ENCODE results near the gene MAB21L4.

MAB21L4 gene

GRCh38 chr2:240898108-240898730, 2.3 kb upstream of the MAB21L4 start:
- DNase-seq = peak in 4 of 58 donors; percentile 19 to 59 (median 36)

- no peak for DNase-seq
Observed at GRCh38 chr2:240896871-240897692, 1.1 kb upstream of the MAB21L4 start.

GRCh38 chr2:240896394-240896793, 438 bp upstream of the MAB21L4 start:
- DNase-seq = no peak

GRCh38 chr2:240894836-240895558, 959 bp downstream of the MAB21L4 start:
- DNase-seq = no peak

GRCh38 chr2:240894006-240894405, 1.9 kb downstream of the MAB21L4 start:
- DNase-seq = no peak

GRCh38 chr2:240893363-240893844, 2.6 kb downstream of the MAB21L4 start:
- peak in 2 of 58 donors; percentile 11 to 21 for DNase-seq

GRCh38 chr2:240892925-240893324, 3.0 kb downstream of the MAB21L4 start:
- DNase-seq = no peak

- DNase-seq = peak in 4 of 58 donors; percentile 18 to 25 (median 22)
Observed at GRCh38 chr2:240892356-240892755, 3.6 kb downstream of the MAB21L4 start.

- no peak for DNase-seq
Observed at GRCh38 chr2:240891492-240892340, 4.2 kb downstream of the MAB21L4 start.

- no peak for DNase-seq
Observed at GRCh38 chr2:240890691-240891090, 5.3 kb downstream of the MAB21L4 start.

GRCh38 chr2:240889601-240890560, 6.1 kb downstream of the MAB21L4 start:
- no peak for DNase-seq

- DNase-seq = no peak
Observed at GRCh38 chr2:240888890-240889573, 6.9 kb downstream of the MAB21L4 start.

GRCh38 chr2:240888130-240888889, 7.6 kb downstream of the MAB21L4 start:
- DNase-seq = no peak

GRCh38 chr2:240887631-240888030, 8.3 kb downstream of the MAB21L4 start:
- no peak for DNase-seq

GRCh38 chr2:240886678-240887609, 9.0 kb downstream of the MAB21L4 start:
- DNase-seq = no peak

- DNase-seq = no peak
Observed at GRCh38 chr2:240886023-240886565, 9.9 kb downstream of the MAB21L4 start.

- DNase-seq = no peak
Observed at GRCh38 chr2:240885566-240885965, 10.4 kb downstream of the MAB21L4 start.
